Kidney epithelial cell (primary cell): ENCODE data around the gene ETV4. TPM values are rescaled to one million over a fixed set of nuclear protein-coding genes. Genes with fewer than 3 reads are reported as not detected.

Source experiments
- DNase-seq: peaks from one replicate; pipeline ENCODE4 v3.0.0-alpha.2; 2010; ENCODE audit warnings: low read depth
- H3K27me3 ChIP-seq: 2 replicates; pipeline ENCODE4 v1.6.0; 2011; ENCODE audit warnings: low read length; ENCODE audit not compliant: control insufficient read depth, insufficient read depth
- H3K36me3 ChIP-seq: 2 replicates; pipeline ENCODE4 v1.5.1; 2011; ENCODE audit warnings: low read length; ENCODE audit not compliant: control insufficient read depth, insufficient read depth
- H3K4me3 ChIP-seq: 2 replicates; pipeline ENCODE4 v1.5.1; 2011; ENCODE audit warnings: low read depth, mild to moderate bottlenecking, control low read depth, low read length
- total RNA-seq: library from RNA; depleted of rRNA; stranded (reverse); fragments of >200 nt; gene quantifications from 2 replicates; pipeline ENCODE4 v1.2.3, GENCODE V29; 2015
- TF ChIP-seq, protein P1 (sequence below): IDR thresholded peaks from 2 replicates; pipeline ENCODE4 v1.5.1; 2011; ENCODE audit warnings: mild to moderate bottlenecking, moderate library complexity, low read length, control low read depth, inconsistent platforms; ENCODE audit not compliant: insufficient read depth, poor library complexity, severe bottlenecking

ETV4 gene
- total RNA-seq, 1 donor from 2014 or later, result 42.1 TPM

DNA sequence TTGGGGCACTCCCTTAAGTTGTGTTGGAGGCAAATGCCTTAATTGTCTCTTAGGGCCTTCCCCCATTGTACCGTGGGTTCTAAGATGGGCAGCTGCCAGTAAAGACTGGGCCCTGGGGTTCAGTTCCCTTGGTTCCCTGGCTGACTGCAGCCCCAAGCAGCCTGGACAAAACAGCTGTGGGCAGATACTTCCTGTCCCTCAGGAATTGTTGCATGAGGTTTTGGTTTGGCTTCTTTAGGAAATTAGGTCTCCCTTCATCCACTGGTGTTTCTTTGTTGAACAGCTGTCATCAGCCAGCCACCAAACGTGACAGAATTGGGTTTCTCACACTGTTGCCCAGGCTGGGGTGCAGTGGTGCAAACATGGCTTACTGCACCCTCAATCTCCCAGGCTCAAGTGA, 42.0 kb upstream of the ETV4 start:
- DNase-seq, result no peak
- TF ChIP-seq, protein P1, sequence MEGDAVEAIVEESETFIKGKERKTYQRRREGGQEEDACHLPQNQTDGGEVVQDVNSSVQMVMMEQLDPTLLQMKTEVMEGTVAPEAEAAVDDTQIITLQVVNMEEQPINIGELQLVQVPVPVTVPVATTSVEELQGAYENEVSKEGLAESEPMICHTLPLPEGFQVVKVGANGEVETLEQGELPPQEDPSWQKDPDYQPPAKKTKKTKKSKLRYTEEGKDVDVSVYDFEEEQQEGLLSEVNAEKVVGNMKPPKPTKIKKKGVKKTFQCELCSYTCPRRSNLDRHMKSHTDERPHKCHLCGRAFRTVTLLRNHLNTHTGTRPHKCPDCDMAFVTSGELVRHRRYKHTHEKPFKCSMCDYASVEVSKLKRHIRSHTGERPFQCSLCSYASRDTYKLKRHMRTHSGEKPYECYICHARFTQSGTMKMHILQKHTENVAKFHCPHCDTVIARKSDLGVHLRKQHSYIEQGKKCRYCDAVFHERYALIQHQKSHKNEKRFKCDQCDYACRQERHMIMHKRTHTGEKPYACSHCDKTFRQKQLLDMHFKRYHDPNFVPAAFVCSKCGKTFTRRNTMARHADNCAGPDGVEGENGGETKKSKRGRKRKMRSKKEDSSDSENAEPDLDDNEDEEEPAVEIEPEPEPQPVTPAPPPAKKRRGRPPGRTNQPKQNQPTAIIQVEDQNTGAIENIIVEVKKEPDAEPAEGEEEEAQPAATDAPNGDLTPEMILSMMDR, result no peak
- Histone ChIP-seq H3K27me3 (no peaks in the 10 kb centered on the region), H3K36me3 (no peaks in the 10 kb centered on the region), H3K4me3 (no peak overlapping the region)

DNA sequence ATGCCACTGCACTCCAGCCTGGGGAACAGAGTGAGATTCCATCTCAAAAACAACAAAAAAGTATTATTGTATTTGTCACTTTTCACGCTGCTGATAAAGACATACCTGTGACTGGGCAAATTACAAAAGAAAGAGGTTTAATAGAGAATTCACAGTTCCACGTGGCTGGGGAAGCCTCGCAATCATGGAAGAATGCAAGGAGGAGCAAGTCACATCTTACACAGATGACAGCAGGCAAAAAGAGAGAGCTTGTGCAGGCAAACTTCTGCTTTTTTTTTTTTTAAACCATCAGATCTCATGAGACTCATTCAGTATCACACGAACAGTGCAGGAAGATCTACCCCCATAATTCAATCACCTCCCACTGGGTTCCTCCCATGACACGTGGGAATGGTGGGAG, 41.5 kb upstream of the ETV4 start:
- H3K36me3 ChIP-seq, result no peaks in the 10 kb centered on the region
- no peaks in the 10 kb centered on the region for H3K27me3 ChIP-seq
- TF ChIP-seq, protein P1, result no peak
- no peak overlapping the region for H3K4me3 ChIP-seq
- no peak for DNase-seq

DNA sequence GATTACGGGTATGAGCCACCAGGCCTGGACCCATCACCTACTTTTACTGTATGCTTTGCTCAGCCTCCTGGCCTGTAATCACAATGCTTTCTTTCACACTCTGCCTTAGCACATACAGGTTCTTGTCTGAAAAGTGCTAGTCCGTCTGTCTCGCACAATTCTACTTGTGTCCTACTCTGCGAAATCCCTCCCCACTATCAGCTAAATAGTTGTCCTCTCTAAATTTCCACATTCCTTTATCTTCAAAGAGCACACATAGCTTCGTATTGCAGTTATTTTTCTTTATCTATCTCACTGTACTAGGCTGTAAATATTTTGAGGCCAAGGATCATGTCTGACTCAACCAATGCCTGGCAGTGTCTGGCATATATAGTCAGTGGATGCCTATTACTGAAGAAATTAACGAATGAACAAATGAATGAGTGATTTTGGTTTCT, 38.5 kb upstream of the ETV4 start:
- Histone ChIP-seq H3K27me3 (no peaks in the 10 kb centered on the region), H3K4me3 (no peak overlapping the region), H3K36me3 (no peaks in the 10 kb centered on the region)
- TF ChIP-seq, protein P1, result no peak
- no peak for DNase-seq

DNA sequence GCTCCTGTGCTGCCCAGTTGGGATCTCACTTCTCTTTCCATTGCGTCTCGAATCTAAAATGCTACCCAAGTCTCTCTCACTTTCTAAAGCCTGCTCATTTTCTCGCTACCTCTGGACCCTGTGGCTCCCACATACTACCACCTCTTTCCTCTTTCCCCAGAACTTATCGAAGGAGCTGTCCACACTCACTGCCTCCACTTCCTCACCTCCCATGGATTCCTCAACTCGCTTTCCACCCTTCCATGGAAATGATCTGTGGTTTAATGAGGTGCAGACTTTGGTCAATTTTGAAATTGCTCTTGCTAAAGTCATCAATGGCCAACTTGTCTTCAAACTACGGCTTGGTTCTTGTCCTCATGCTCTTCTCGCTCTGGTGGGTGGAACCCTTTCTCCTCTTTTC, 37.2 kb upstream of the ETV4 start:
- H3K27me3 ChIP-seq, result no peaks in the 10 kb centered on the region
- DNase-seq, result no peak
- H3K4me3 ChIP-seq, result no peak overlapping the region
- no peaks in the 10 kb centered on the region for H3K36me3 ChIP-seq
- TF ChIP-seq, protein P1, result no peak

DNA sequence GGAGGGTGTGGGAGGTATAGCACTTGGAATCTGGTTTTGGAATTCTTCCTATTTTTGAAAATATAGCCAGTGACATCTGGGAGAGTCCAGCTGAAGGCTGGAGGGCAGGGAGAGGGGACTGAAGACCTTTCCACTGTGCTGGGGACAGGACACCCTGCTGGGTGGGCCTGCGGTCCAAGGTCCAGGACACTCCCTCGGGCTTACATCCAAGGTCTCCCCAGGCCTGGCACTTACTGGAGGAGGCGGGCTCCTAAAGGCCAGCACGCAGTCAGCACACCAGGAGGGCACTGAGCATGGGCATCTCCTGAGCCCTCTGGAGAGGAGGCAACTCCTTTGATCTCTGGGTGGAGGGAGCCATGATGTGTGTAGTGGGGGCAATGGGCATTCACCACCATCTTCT, 35.5 kb upstream of the ETV4 start:
- H3K27me3 ChIP-seq, result no peaks in the 10 kb centered on the region
- H3K4me3 ChIP-seq, result no peak overlapping the region
- DNase-seq, result no peak
- H3K36me3 ChIP-seq, result no peaks in the 10 kb centered on the region
- TF ChIP-seq, protein P1, result no peak

DNA sequence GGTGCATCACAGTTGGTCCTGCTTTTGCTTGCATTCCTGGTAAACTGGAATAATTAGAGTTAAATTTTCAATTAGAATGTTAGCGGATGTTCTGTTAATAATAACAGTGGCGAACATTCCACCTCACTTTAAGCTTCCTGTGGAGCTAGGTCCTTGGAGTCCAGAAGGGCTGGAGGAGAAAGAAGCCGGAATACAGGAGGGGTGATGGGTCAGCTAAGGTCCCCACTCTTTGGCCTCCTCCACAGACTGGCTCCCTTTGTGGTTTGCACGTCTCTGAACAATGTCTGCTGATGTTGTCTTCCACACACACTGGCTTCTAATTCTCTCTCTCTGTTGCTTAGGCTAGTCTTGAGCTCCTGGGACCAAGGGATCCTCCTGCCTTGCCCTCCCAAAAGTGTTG, 35.0 kb upstream of the ETV4 start:
- H3K4me3 ChIP-seq, result no peak overlapping the region
- H3K27me3 ChIP-seq, result no peaks in the 10 kb centered on the region
- DNase-seq, result no peak
- TF ChIP-seq, protein P1, result no peak
- no peaks in the 10 kb centered on the region for H3K36me3 ChIP-seq
